ENCODE results near the gene MED29. TPM values are rescaled to one million over a fixed set of nuclear protein-coding genes. Genes with fewer than 3 reads are reported as not detected.

Gene MED29
- total RNA-seq, 6 experiments from 2014 or later = 19.4 to 38.1 (median 24.1) TPM

- ATAC-seq (no peak), DNase-seq (no peak)
- Histone ChIP-seq H3K36me3 (peaks cover 0 to 31% (median 19%) of the 10 kb centered on the region in 4 donors), H3K27ac (no peak overlapping the region), H3K4me1 (peaks cover 0 to 17% (median 4%) of the 10 kb centered on the region in 4 donors), H3K4me3 (no peak overlapping the region), H3K27me3 (no peaks in the 10 kb centered on the region), H3K9me3 (no peaks in the 10 kb centered on the region)
- 90% methylated on average over 2 of the region's 8 CpGs for WGBS (ENCODE audit: insufficient coverage, low coverage, low lambda C conversion rate, missing lambda C conversion rate)
- intact Hi-C loops (cut with DNase I) = loop anchor here in 1 of 2 donors (10.0 kb wide), 1 partner anchor 102 kb away; the partner anchor contains the start of gene EID2B
- TF ChIP-seq CTCF (IDR thresholded peaks at IDR 0.05) (no peak), POLR2A (IDR thresholded peaks at IDR 0.05) (no peak)
These were observed 41.5 kb downstream of the MED29 start for GRCh38 chr19:39432677-39433025.

DNA sequence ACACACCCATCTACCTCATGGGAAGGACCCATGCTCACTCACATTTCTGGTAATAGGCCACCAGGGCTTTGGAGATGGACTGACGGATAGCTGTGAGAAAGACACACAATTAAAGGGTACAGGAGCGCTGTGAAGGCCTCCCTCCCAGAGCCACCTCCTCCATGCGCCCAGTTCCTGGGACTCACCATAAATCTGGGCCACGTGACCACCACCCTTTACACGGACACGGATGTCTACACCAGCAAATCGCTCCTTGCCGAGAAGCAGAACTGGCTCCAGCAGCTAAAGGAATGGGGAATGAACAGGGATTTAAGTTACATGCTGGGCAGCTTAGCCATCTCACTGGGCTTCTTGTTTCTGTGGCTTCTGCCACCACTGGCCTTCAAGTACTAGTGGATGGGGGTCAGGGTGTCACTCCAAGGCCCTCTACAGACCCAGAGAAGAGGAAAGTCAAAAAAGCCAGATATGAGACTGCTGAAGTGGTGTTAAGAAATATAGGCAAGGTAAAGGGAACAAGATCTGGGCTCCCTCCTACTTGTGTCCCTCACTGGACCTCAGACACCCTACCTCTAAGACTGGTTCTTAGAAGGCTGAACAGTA, 42.4 kb downstream of the MED29 start:
- intact Hi-C loops (cut with DNase I) = loop anchor here in 1 of 2 donors (10.0 kb wide), 1 partner anchor 101 kb away; the partner anchor contains the start of gene EID2B
- no peak overlapping the region for H3K27ac ChIP-seq

GRCh38 chr19:39434123-39435076, 43.2 kb downstream of the MED29 start:
- Histone ChIP-seq H3K27me3 (no peaks in the 10 kb centered on the region), H3K4me1 (peaks cover 0 to 17% (median 4%) of the 10 kb centered on the region in 4 donors), H3K9me3 (no peaks in the 10 kb centered on the region), H3K4me3 (peak overlapping the region; percentile 92 to 98 (median 95)), H3K36me3 (peaks cover 0 to 31% (median 19%) of the 10 kb centered on the region in 4 donors), H3K27ac (no peak overlapping the region)
- TF ChIP-seq CTCF (IDR thresholded peaks at IDR 0.05) (no peak), POLR2A (IDR thresholded peaks at IDR 0.05) (no peak)
- 28% methylated on average over 7 of the region's 10 CpGs for WGBS (ENCODE audit: insufficient coverage, low coverage, low lambda C conversion rate, missing lambda C conversion rate)
- intact Hi-C loops (cut with DNase I) = loop anchor here in 1 of 2 donors (10.0 kb wide), 1 partner anchor 100 kb away; the partner anchor contains the start of gene EID2B
- DNase-seq (no peak), ATAC-seq (no peak)

More for the DNA sequence above, 42.4 kb downstream of the MED29 start:
- TF ChIP-seq CTCF (IDR thresholded peaks at IDR 0.05) = no peak
- TF ChIP-seq POLR2A (IDR thresholded peaks at IDR 0.05) = no peak
- peaks cover 0 to 31% (median 19%) of the 10 kb centered on the region in 4 donors for H3K36me3 ChIP-seq
- ATAC-seq = no peak
- no peaks in the 10 kb centered on the region for H3K9me3 ChIP-seq
- no peak for DNase-seq
- H3K4me3 ChIP-seq = no peak overlapping the region
- no CpG with 5 or more reads among the region's 8 CpGs for WGBS (ENCODE audit: insufficient coverage, low coverage, low lambda C conversion rate, missing lambda C conversion rate)
- H3K4me1 ChIP-seq = peaks cover 0 to 17% (median 4%) of the 10 kb centered on the region in 4 donors
- no peaks in the 10 kb centered on the region for H3K27me3 ChIP-seq

- Histone ChIP-seq H3K4me3 (peak within 1 kb of the TSS; percentile 92 to 98 (median 95)), H3K4me1 (peaks cover 0 to 17% (median 4%) of the 10 kb centered on the region in 4 donors), H3K9me3 (no peaks in the 10 kb centered on the region), H3K27ac (peak within 1 kb of the TSS; percentile 50 to 80 (median 53)), H3K27me3 (no peaks in the 10 kb centered on the region), H3K36me3 (peaks cover 0 to 31% (median 19%) of the 10 kb centered on the region in 4 donors)
- DNase-seq (peak; percentile 99), ATAC-seq (peak; percentile 97 to 100 (median 98))
- under 1% methylated on average over 45 of the region's 61 CpGs for WGBS (ENCODE audit: insufficient coverage, low coverage, low lambda C conversion rate, missing lambda C conversion rate)
- TF ChIP-seq POLR2A (IDR thresholded peaks at IDR 0.05) (peak; percentile 96), CTCF (IDR thresholded peaks at IDR 0.05) (no peak)
- intact Hi-C loops (cut with DNase I) = loop anchor here in 1 of 2 donors (10.0 kb wide), 1 partner anchor 99 kb away; the partner anchor contains the start of gene EID2B
These were observed 44.5 kb downstream of the MED29 start, which contains the start of gene RPS16 for GRCh38 chr19:39435499-39436349. TSS of gene RPS16 (minus strand) at chr19:39435949. CDS start at chr19:39435895, 54 bp downstream.
